ENCODE results near the gene SEC16B.

GRCh38 chr1:177998696-177999631 lies 29.1 kb upstream of the SEC16B start:
- TF ChIP-seq BACH2 (CRISPR knock-in tag; IDR thresholded peaks at IDR 0.05; ENCODE audit: borderline replicate concordance) = no peak
- no peak for TF ChIP-seq ZFP3 (CRISPR knock-in tag; IDR thresholded peaks at IDR 0.05)
- no peak for TF ChIP-seq ZFP30 (CRISPR knock-in tag; IDR thresholded peaks at IDR 0.05)
- no peak for TF ChIP-seq TOX (CRISPR knock-in tag; IDR thresholded peaks at IDR 0.05; ENCODE audit: borderline replicate concordance)
- no peak for TF ChIP-seq PATZ1 (CRISPR knock-in tag; IDR thresholded peaks at IDR 0.05; ENCODE audit: borderline replicate concordance)
- TF ChIP-seq TCF4 (CRISPR knock-in tag; IDR thresholded peaks at IDR 0.05; ENCODE audit: borderline replicate concordance) = no peak
- no peak for TF ChIP-seq POU6F1 (CRISPR knock-in tag; IDR thresholded peaks at IDR 0.05; ENCODE audit: borderline replicate concordance, low read depth)
- no peak for TF ChIP-seq RARB (CRISPR knock-in tag; IDR thresholded peaks at IDR 0.05)
- no peak for TF ChIP-seq CREB5 (CRISPR knock-in tag; IDR thresholded peaks at IDR 0.05; ENCODE audit: low read depth)
- no peak for TF ChIP-seq PPARA (CRISPR knock-in tag; IDR thresholded peaks at IDR 0.05; ENCODE audit: borderline replicate concordance)
- no peak for TF ChIP-seq ISL1 (CRISPR knock-in tag; IDR thresholded peaks at IDR 0.05)
